CD4-positive, alpha-beta memory T cell (primary cell): ENCODE data around the gene PCDH10. TPM values are rescaled to one million over a fixed set of nuclear protein-coding genes. Genes with fewer than 3 reads are reported as not detected.

ENCODE experiments used
- CTCF ChIA-PET: fragments of 350-600 bp; sonication (Branson Sonifier 250); formaldehyde crosslinking; loops from one replicate; lab custom pipeline; 2021; ENCODE audit warnings: inconsistent platforms; ENCODE audit not compliant: partially characterized antibody; lab: Charles Lee
- POLR2A ChIA-PET: fragments of 350-600 bp; sonication (Branson Sonifier 250); formaldehyde crosslinking; loops from one replicate; lab custom pipeline; 2021; ENCODE audit not compliant: partially characterized antibody; lab: Charles Lee
- DNase-seq, 5 donors: peaks; one replicate each; pipeline versions ENCODE4 v3.0.0 to v3.0.0-alpha.2; 2020 to 2022; ENCODE audit warnings: mixed read lengths in 1 of 5
- H3K27ac ChIP-seq: one replicate; pipeline ENCODE4 v1.7.0; 2013; ENCODE audit warnings: low read depth, low read length
- H3K27me3 ChIP-seq: 2 replicates; pipeline ENCODE4 v1.7.0; 2013; ENCODE audit warnings: mild to moderate bottlenecking, low read length, moderate library complexity; ENCODE audit not compliant: insufficient read depth
- H3K36me3 ChIP-seq: 2 replicates; pipeline ENCODE4 v1.7.0; 2013; ENCODE audit warnings: mild to moderate bottlenecking, low read length, moderate library complexity; ENCODE audit not compliant: insufficient read depth
- H3K4me1 ChIP-seq: 2 replicates; pipeline ENCODE4 v1.7.0; 2013; ENCODE audit warnings: mild to moderate bottlenecking, low read length, moderate library complexity; ENCODE audit not compliant: insufficient read depth
- H3K4me3 ChIP-seq, 2 donors: one replicate each; pipeline ENCODE4 v1.7.0; 2013; ENCODE audit warnings: low read length in 2 of 2, mild to moderate bottlenecking in 1 of 2
- H3K9me3 ChIP-seq, 2 donors: one replicate each; pipeline ENCODE4 v1.7.0; 2013; ENCODE audit warnings: low read length in 2 of 2, control low read depth in 1 of 2; ENCODE audit not compliant: control insufficient read depth in 1 of 2
- H3K27ac Mint-ChIP-seq, 7 donors: one replicate each; pipeline ENCODE4 v1.8.0; 2020 to 2021; ENCODE audit warnings: mixed read lengths in 7 of 7, mild to moderate bottlenecking in 6 of 7, inconsistent platforms in 3 of 7, moderate library complexity in 3 of 7
- H3K27me3 Mint-ChIP-seq, 2 donors: one replicate each; pipeline ENCODE4 v1.8.0; 2020 to 2021; ENCODE audit warnings: mixed read lengths in 2 of 2
- H3K36me3 Mint-ChIP-seq, 2 donors: one replicate each; pipeline ENCODE4 v1.8.0; 2020 to 2021; ENCODE audit warnings: mixed read lengths in 2 of 2, inconsistent platforms in 1 of 2, mild to moderate bottlenecking in 1 of 2
- H3K4me1 Mint-ChIP-seq, 4 donors: one replicate each; pipeline ENCODE4 v1.8.0; 2020 to 2021; ENCODE audit warnings: mixed read lengths in 4 of 4, mild to moderate bottlenecking in 1 of 4
- H3K4me3 Mint-ChIP-seq, 8 donors: one replicate each; pipeline ENCODE4 v1.8.0; 2020 to 2021; ENCODE audit warnings: mixed read lengths in 8 of 8, mild to moderate bottlenecking in 7 of 8, moderate library complexity in 6 of 8, inconsistent platforms in 3 of 8
- H3K9me3 Mint-ChIP-seq, 8 donors: one replicate each; pipeline ENCODE4 v1.8.0; 2020 to 2021; ENCODE audit warnings: mixed read lengths in 8 of 8, mild to moderate bottlenecking in 5 of 8, inconsistent platforms in 3 of 8, moderate library complexity in 1 of 8
- intact Hi-C: fragments of 100-400 bp; cut with micrococcal nuclease; formaldehyde crosslinking; loops from one replicate; pipeline ENCODE4 v1.15.1; 2023
- polyA plus RNA-seq, 2 donors: library from polyadenylated mRNA; unstranded; fragments of 300-500 nt; fragmentation: Illumina TruSeq; gene quantifications; one replicate each; pipeline ENCODE4 v1.2.3, GENCODE V29; 2021
- total RNA-seq, 2 experiments: library from RNA; stranded (reverse); gene quantifications; one replicate each; pipeline ENCODE4 v1.2.3, GENCODE V29; 2021

PCDH10 gene
- total RNA-seq (not detected), polyA plus RNA-seq (not detected)

DNA sequence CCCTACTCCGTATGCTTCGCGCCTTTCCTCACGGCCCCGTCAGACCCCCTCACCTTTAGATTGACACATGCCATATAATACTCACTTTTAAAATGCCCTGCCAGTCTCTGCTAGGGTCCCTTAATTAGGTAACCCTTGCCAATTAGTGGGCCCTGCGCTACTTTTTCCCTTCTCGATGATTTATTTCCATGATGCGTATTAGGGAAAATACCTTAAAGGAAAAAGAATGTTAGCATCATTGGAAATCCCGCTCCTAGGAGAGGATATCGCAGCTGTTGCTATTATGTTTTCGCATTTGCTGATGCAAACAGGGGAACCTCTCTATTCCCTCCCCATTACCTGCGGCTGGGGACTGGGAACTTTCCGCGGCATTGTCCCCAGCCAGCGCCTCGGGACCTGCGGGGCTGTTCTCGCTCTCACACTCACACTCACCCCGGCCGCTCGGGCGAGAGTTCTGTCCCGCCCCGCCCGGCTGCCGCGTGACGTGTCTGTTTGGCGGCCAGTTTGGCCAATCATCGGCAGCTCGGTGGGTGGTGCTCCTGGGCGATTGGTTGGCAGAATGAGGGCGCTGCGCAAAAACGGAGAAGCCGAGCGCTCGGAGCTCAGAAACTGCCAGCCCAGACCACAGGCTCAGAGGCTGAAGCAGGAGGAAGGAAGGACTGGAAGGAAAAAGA, at the start of gene PCDH10:
Gene PCDH10, plus strand, starts transcription at position 605 of the 674 bp plus-strand sequence. CDS start 847 bp downstream, outside the sequence.
- no peak for DNase-seq
- H3K27ac Mint-ChIP-seq: no peak within 1 kb of the TSS
- Histone ChIP-seq H3K27ac (no peak within 1 kb of the TSS), H3K36me3 (no peaks in the 10 kb centered on the region), H3K27me3 (peaks cover 7% of the 10 kb centered on the region), H3K4me1 (no peaks in the 10 kb centered on the region), H3K4me3 (no peak within 1 kb of the TSS), H3K9me3 (no peaks in the 10 kb centered on the region)
- ChIA-PET POLR2A (no interaction called here), CTCF (no interaction called here)
- H3K36me3 Mint-ChIP-seq: peaks cover 1 to 10% of the 10 kb centered on the region in 2 donors
- peaks cover 41 to 55% of the 10 kb centered on the region in 2 donors for H3K27me3 Mint-ChIP-seq
- peak within 1 kb of the TSS in 6 of 8 donors; percentile 17 to 76 (median 57) for H3K4me3 Mint-ChIP-seq
- intact Hi-C loops: no loop called here
- H3K9me3 Mint-ChIP-seq: peaks cover 0 to 28% (median 11%) of the 10 kb centered on the region in 8 donors
- peaks cover 4 to 38% (median 6%) of the 10 kb centered on the region in 4 donors for H3K4me1 Mint-ChIP-seq

- Mint-ChIP-seq H3K9me3 (peaks cover 0 to 14% (median 4%) of the 10 kb centered on the region in 8 donors), H3K36me3 (no peaks in the 10 kb centered on the region), H3K4me1 (no peaks in the 10 kb centered on the region), H3K27me3 (no peaks in the 10 kb centered on the region), H3K27ac (no peak overlapping the region), H3K4me3 (no peak overlapping the region)
- ChIA-PET POLR2A (no interaction called here), CTCF (no interaction called here)
- intact Hi-C loops: no loop called here
- H3K4me3 ChIP-seq: no peak overlapping the region
- no peak overlapping the region for H3K27ac ChIP-seq
- no peak for DNase-seq
- no peaks in the 10 kb centered on the region for H3K27me3 ChIP-seq
- H3K9me3 ChIP-seq: peaks cover 0 to 2% of the 10 kb centered on the region in 2 donors
- no peaks in the 10 kb centered on the region for H3K4me1 ChIP-seq
- H3K36me3 ChIP-seq: no peaks in the 10 kb centered on the region
Measured at GRCh38 chr4:133102043-133102442, 47.1 kb upstream of the PCDH10 start.

DNA sequence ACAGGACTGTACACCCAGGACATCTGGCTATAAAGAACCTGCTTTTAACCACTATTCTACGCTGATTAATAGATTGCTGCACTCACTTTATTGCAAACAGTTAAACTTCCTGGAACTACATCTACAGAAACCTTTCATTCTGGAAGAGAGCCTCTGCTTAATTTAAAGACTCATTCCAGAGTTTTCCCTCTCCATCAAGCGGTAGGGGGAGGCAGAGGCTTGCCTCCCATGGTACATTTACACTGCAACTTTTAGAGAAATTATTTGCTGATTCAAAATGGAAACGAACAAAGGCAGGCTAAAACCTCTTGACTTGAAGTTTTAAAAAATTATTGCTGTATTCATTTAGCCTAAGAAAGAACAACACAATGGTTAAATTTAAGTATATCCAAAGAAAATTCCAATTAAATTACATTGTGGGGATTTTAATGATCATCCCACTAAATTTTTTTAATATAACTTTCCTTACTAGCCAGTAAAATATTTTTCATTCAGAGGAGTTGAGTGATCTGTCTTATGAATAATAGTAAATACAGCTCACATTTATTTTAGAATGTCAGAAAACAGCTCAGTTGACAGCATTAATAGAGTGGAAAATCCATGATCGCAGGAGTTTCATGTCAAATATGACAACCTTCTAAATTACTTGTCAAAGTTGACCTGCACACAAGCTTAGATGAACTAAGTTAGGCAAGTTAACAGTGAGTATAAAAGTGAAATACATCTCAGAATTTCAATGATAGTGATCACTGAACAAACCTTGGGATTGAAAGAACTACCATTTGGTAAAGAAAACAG, 46.3 kb upstream of the PCDH10 start:
- intact Hi-C loops: no loop called here
- Mint-ChIP-seq H3K27ac (no peak overlapping the region), H3K27me3 (no peaks in the 10 kb centered on the region), H3K36me3 (no peaks in the 10 kb centered on the region), H3K4me3 (no peak overlapping the region), H3K9me3 (peaks cover 0 to 14% (median 5%) of the 10 kb centered on the region in 8 donors), H3K4me1 (no peaks in the 10 kb centered on the region)
- no peaks in the 10 kb centered on the region for H3K27me3 ChIP-seq
- no peak overlapping the region for H3K4me3 ChIP-seq
- ChIA-PET POLR2A (no interaction called here), CTCF (no interaction called here)
- H3K36me3 ChIP-seq: no peaks in the 10 kb centered on the region
- no peaks in the 10 kb centered on the region for H3K9me3 ChIP-seq
- H3K4me1 ChIP-seq: no peaks in the 10 kb centered on the region
- no peak for DNase-seq
- no peak overlapping the region for H3K27ac ChIP-seq

- CTCF ChIA-PET: no interaction called here
- Histone ChIP-seq H3K27ac (no peak overlapping the region), H3K4me1 (no peaks in the 10 kb centered on the region), H3K27me3 (no peaks in the 10 kb centered on the region), H3K4me3 (no peak overlapping the region), H3K36me3 (no peaks in the 10 kb centered on the region), H3K9me3 (no peaks in the 10 kb centered on the region)
- Mint-ChIP-seq H3K4me1 (no peaks in the 10 kb centered on the region), H3K9me3 (peaks cover 0 to 3% (median 2%) of the 10 kb centered on the region in 8 donors), H3K27me3 (no peaks in the 10 kb centered on the region), H3K4me3 (no peak overlapping the region), H3K27ac (no peak overlapping the region), H3K36me3 (no peaks in the 10 kb centered on the region)
- intact Hi-C loops: no loop called here
- DNase-seq: no peak
- POLR2A ChIA-PET: no interaction called here
Measured at GRCh38 chr4:133112641-133113040, 36.5 kb upstream of the PCDH10 start.

DNA sequence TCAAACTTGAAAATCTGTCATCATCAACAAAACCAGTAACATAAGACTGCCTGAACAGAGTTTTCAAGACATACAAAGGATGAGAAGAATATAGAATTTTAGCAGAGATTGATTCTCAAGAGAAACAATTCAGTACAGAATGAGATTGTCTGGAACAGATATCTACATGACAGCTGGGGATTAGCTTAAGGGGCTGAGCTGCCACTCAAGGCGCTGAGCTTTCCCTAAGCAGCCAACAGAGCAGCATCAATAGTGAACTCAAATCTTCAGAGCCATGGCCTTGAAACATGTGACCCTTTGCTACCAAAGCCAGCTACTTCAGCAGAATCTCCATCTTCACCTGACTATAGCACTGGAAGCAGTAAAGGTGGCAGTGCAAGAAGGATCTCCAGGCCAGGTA, 24.3 kb upstream of the PCDH10 start:
- intact Hi-C loops: no loop called here
- Mint-ChIP-seq H3K36me3 (no peaks in the 10 kb centered on the region), H3K27me3 (no peaks in the 10 kb centered on the region), H3K27ac (no peak overlapping the region), H3K9me3 (peaks cover 0 to 13% (median 6%) of the 10 kb centered on the region in 8 donors), H3K4me1 (no peaks in the 10 kb centered on the region), H3K4me3 (no peak overlapping the region)
- ChIA-PET POLR2A (no interaction called here), CTCF (no interaction called here)
- no peaks in the 10 kb centered on the region for H3K9me3 ChIP-seq
- DNase-seq: no peak
- H3K27ac ChIP-seq: no peak overlapping the region
- no peaks in the 10 kb centered on the region for H3K36me3 ChIP-seq
- no peaks in the 10 kb centered on the region for H3K4me1 ChIP-seq
- H3K4me3 ChIP-seq: no peak overlapping the region
- no peaks in the 10 kb centered on the region for H3K27me3 ChIP-seq

GRCh38 chr4:133127500-133127899, 21.6 kb upstream of the PCDH10 start:
- Histone ChIP-seq H3K36me3 (no peaks in the 10 kb centered on the region), H3K27me3 (no peaks in the 10 kb centered on the region), H3K27ac (no peak overlapping the region), H3K9me3 (no peaks in the 10 kb centered on the region), H3K4me3 (no peak overlapping the region), H3K4me1 (no peaks in the 10 kb centered on the region)
- ChIA-PET CTCF (no interaction called here), POLR2A (no interaction called here)
- no peaks in the 10 kb centered on the region for H3K4me1 Mint-ChIP-seq
- DNase-seq: no peak
- H3K36me3 Mint-ChIP-seq: no peaks in the 10 kb centered on the region
- peaks cover 0 to 13% (median 8%) of the 10 kb centered on the region in 8 donors for H3K9me3 Mint-ChIP-seq
- no peak overlapping the region for H3K4me3 Mint-ChIP-seq
- H3K27ac Mint-ChIP-seq: no peak overlapping the region
- no peaks in the 10 kb centered on the region for H3K27me3 Mint-ChIP-seq
- intact Hi-C loops: no loop called here

DNA sequence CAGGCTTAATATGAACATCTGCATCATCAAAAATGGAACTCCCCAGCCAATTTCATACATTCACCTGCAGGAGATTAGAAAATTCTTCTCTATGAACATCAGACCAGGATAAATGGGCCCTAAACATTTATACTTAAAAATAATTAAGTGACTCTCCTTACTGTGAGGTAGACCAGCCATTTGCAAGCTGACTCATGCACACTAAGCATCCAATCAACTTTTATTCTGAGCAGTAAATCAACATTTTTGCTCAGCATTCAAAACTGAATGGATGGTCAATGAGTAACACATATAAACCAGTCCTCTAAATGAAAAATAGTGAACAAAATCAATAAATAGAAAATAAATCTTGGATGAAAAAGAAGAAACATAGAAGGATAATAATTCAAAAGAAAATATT, 19.9 kb upstream of the PCDH10 start:
- no peaks in the 10 kb centered on the region for H3K4me1 Mint-ChIP-seq
- intact Hi-C loops: no loop called here
- H3K36me3 Mint-ChIP-seq: no peaks in the 10 kb centered on the region
- H3K27ac Mint-ChIP-seq: no peak overlapping the region
- ChIA-PET POLR2A (no interaction called here), CTCF (no interaction called here)
- no peaks in the 10 kb centered on the region for H3K27me3 Mint-ChIP-seq
- H3K27me3 ChIP-seq: no peaks in the 10 kb centered on the region
- no peaks in the 10 kb centered on the region for H3K4me1 ChIP-seq
- no peaks in the 10 kb centered on the region for H3K9me3 ChIP-seq
- no peak overlapping the region for H3K4me3 Mint-ChIP-seq
- no peak for DNase-seq
- no peak overlapping the region for H3K27ac ChIP-seq
- no peaks in the 10 kb centered on the region for H3K36me3 ChIP-seq
- H3K4me3 ChIP-seq: no peak overlapping the region
- H3K9me3 Mint-ChIP-seq: peaks cover 0 to 11% (median 6%) of the 10 kb centered on the region in 8 donors
